GM21367 (cell line): ENCODE measurements around the gene DDHD1.

Experiments
- ATAC-seq: cut with Tn5 transposase; IDR thresholded peaks from one replicate; pipeline ENCODE4 v1.9.1; 2021; ENCODE audit not compliant: unreplicated experiment

Gene DDHD1

DNA sequence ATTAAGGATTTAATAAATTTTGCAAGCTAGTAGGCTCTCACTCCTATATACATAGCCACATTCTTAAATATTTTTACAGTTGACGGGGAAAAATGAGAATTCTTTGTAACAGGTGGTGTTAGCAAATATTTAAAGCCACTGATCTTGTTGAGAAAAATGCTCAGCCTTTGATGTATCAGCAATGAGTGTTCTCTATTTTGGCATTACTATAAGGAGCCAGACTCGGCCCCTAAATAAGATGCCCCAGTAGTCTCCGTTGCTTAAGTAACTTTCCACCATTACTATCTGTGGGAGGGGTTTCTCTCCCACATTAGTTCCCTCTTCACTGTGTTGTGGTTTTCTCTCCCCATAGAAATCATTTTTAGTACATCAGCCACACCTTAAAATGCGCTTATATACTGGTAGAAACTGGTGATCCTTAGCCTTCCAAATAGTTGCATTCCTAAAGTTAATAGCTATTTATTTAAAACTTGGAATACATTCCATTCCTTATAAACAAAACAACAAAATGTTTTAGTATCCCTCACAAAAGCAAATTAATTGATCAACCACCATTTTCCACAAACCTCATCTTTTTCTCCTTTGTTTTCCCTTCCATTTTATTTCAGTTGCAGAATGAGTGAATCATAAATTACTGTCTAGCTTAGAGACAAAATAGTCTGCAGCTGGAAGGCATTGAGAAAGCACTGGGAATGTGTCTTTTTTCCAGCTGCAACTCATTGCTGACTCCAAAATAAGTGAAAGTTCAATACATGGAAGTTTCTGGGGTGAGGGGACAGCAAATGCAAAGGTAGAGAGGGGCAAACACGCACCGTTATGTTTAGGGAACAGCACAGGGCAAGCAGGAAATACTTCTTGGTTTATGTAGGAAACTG, 117.5 kb downstream of the DDHD1 start:
- ATAC-seq: no peak

GRCh38 chr14:53034688-53035230, 118.4 kb downstream of the DDHD1 start:
- no peak for ATAC-seq

GRCh38 chr14:53034036-53034435, 119.1 kb downstream of the DDHD1 start:
- ATAC-seq: no peak

GRCh38 chr14:53032838-53033390, 120.2 kb downstream of the DDHD1 start:
- no peak for ATAC-seq

GRCh38 chr14:53032161-53032803, 120.8 kb downstream of the DDHD1 start:
- no peak for ATAC-seq

- ATAC-seq: no peak
Observed at GRCh38 chr14:53027562-53027961, 125.6 kb downstream of the DDHD1 start.

- no peak for ATAC-seq
Observed at GRCh38 chr14:53027041-53027440, 126.1 kb downstream of the DDHD1 start.

GRCh38 chr14:53023325-53023724, 129.8 kb downstream of the DDHD1 start:
- no peak for ATAC-seq

GRCh38 chr14:53022593-53022992, 130.5 kb downstream of the DDHD1 start:
- no peak for ATAC-seq

GRCh38 chr14:53020193-53020932, 132.8 kb downstream of the DDHD1 start:
- ATAC-seq: no peak

DNA sequence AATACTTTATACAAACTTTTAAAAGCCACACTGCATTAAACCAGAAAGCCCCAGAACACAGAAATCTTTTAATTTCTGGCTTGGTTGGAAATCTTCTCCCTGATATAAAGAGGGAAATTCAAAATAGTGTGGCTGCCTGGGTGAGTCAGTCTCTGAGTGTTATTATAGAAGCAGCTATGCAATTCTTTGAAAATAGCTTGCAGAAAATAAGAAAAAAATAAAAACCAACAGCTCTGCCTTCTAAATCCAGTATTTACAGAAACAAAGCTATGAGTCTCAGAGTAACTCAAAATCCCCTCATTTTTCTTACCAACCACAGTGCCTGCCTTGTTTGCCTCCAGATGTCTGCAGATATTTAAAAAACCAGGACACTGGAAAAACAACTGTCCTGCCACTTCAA, 133.7 kb downstream of the DDHD1 start:
- ATAC-seq: no peak

- no peak for ATAC-seq
Observed at GRCh38 chr14:53017837-53018236, 135.3 kb downstream of the DDHD1 start.

DNA sequence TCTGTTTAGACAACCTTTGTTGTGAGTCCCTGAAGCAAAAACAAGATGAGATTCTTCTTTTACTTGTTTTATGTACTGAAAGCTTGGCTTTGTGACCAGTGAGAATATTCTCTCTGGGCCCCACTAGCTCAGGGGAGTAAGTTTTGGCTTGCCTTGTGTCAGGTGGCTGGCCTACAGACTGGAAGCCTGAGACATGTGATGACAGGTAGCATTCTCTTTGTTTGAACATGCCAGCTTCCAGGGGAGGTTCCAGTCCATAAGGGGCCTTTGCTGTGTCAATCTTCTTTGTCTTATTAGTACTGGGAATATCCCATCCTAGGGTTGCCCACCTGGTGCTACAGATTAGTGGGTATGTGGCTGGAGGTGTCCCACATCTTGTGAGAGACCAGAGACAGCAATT, 136.2 kb downstream of the DDHD1 start:
- ATAC-seq: no peak

GRCh38 chr14:53016491-53016890, 136.6 kb downstream of the DDHD1 start:
- ATAC-seq: no peak

DNA sequence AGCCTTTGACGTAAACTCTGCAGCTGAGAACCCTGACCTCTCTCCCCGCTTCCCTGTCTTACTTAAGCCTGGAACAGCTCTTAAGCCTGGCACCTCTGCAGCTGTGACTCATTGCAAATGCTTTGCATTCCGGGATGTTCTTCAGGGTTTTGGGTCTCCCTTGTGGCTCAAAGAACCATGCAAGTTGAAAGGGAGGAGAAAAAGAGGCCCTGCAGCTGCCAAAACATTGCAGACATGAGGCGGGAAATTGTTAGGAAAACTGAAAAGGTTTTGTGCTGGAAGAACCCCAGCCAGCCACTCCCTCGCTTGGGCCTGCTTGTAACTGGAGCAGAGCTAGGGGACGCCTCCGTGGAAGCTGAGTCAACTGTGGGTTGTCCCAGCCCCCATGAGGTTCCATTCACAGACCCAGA, 142.1 kb downstream of the DDHD1 start:
- no peak for ATAC-seq

- no peak for ATAC-seq
Observed at GRCh38 chr14:53010193-53011040, 142.7 kb downstream of the DDHD1 start.

- no peak for ATAC-seq
Observed at GRCh38 chr14:53006931-53007562, 146.1 kb downstream of the DDHD1 start.

DNA sequence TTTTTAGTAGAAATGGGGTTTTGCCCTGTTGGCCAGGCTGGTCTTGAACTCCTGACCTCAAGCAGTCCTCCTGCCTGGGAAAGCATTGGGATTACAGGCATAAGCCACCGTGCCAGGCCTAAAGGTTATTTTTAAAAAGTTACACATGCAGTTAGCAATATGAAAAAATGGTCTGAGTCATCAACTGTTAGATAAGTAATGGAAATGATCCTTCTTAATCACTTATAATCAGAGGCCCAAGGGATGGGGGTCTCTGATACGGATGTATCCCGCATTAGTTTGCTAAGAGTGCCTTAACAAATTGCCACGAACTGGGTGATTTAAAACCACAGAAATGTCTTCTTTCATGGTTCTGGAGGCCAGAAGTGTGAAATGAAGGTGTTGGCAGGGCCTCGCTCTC, 148.1 kb downstream of the DDHD1 start:
- ATAC-seq: no peak

DNA sequence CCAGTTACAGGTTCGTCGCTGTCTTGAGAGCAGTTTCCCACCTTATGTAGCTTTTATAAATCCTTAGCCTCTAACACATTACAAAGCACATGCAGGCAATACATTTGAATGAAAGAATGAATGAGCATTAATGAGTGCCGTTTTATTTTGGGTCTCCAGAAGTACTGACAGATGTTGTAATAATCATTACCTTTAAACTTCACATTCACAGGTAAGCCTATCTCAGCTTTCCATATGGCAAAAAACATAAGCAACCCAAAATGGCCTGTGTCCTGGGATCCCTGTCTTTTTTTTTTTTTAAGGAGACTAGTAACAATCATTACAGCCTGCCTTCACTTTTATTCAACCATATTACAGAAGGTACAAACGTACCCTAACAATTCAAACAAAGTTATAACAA, 149.3 kb downstream of the DDHD1 start:
- ATAC-seq: no peak

DNA sequence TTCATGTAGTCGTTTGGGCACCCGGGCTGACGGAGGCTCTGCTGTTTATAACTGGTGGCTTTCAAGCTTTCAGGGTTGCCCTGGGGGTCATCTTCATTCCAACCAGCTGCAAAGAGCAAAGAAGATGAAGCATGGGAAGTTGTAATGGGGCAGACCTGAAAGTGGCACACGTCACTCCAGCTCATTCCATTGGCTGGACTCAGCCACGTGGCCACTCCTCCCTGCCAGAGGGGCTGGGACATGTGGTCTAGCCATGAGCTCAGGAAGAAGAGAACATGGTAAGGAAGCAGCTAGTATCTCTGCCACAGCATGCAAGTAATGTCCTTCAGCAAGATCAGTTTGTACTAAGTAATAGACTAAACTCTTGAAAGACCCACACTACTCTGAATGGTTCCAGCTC, 150.5 kb downstream of the DDHD1 start:
- no peak for ATAC-seq
